Gastroesophageal sphincter (tissue), 3 donors: ENCODE measurements around the gene PTGER2.

Experiments used
- POLR2A ChIP-seq, 2 donors: fragments of 450-650 bp; IDR thresholded peaks; one replicate each; pipeline ENCODE4 v1.6.1; 2017; ENCODE audit warnings: antibody characterized with exemption in 2 of 2, mild to moderate bottlenecking in 2 of 2, moderate library complexity in 1 of 2
- TF ChIP-seq, protein P1 (sequence below), 4 experiments: fragments of 200-600 bp in 2 of 4; fragments of 450-650 bp in 2 of 4; sonication (generic) in 1 of 4; IDR thresholded peaks; one replicate each; pipeline ENCODE4 v1.5.1; 2017 to 2019; ENCODE audit warnings: antibody characterized with exemption in 4 of 4, mild to moderate bottlenecking in 2 of 4, moderate library complexity in 2 of 4

DNA sequence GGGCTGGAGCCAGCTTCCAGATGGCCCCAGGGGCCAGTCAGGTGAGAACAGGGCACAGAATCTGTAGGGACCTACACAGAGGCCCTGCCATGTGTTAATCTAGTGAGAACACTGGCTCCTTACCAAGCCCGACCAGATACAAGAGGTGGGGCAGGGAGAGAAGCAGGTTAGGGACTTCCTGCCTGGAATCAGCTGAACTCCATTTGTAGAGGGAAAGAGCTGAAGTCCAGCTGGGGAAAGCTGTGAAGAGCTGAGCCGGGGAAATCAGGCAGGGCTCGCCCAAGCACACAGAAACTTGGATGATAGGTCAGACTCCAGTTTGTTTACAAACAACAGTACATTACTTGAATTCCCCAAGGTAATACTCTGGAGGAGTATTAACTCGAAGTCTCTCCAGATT, 46.7 kb downstream of the PTGER2 start:
- TF ChIP-seq, protein P1, sequence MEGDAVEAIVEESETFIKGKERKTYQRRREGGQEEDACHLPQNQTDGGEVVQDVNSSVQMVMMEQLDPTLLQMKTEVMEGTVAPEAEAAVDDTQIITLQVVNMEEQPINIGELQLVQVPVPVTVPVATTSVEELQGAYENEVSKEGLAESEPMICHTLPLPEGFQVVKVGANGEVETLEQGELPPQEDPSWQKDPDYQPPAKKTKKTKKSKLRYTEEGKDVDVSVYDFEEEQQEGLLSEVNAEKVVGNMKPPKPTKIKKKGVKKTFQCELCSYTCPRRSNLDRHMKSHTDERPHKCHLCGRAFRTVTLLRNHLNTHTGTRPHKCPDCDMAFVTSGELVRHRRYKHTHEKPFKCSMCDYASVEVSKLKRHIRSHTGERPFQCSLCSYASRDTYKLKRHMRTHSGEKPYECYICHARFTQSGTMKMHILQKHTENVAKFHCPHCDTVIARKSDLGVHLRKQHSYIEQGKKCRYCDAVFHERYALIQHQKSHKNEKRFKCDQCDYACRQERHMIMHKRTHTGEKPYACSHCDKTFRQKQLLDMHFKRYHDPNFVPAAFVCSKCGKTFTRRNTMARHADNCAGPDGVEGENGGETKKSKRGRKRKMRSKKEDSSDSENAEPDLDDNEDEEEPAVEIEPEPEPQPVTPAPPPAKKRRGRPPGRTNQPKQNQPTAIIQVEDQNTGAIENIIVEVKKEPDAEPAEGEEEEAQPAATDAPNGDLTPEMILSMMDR (IDR thresholded peaks at IDR 0.05) = no peak
- TF ChIP-seq POLR2A (IDR thresholded peaks at IDR 0.05) = no peak
